Stimulated activated naive CD8-positive, alpha-beta T cell treated with anti-CD3 and anti-CD28 coated beads, Interleukin-15, Interleukin-2, amounts not matched to agents 100 ng/mL and 50 ng/mL, for 24 hours (primary cell): Measurements from ENCODE around the gene IQGAP2.
A peak's percentile ranks its signal among the peaks of the same experiment; 100 is the strongest.

ENCODE experiments used
- H3K27ac Mint-ChIP-seq: one replicate; pipeline ENCODE4 v1.8.0; 2021; ENCODE audit warnings: mild to moderate bottlenecking, mixed read lengths
- H3K27me3 Mint-ChIP-seq: one replicate; pipeline ENCODE4 v1.8.0; 2021; ENCODE audit warnings: mixed read lengths
- H3K36me3 Mint-ChIP-seq: one replicate; pipeline ENCODE4 v1.8.0; 2021; ENCODE audit warnings: low read depth, mixed read lengths
- H3K4me1 Mint-ChIP-seq: one replicate; pipeline ENCODE4 v1.8.0; 2021; ENCODE audit warnings: low read depth, mixed read lengths
- H3K4me3 Mint-ChIP-seq: one replicate; pipeline ENCODE4 v1.8.0; 2021; ENCODE audit warnings: mild to moderate bottlenecking, mixed read lengths
- H3K9me3 Mint-ChIP-seq: one replicate; pipeline ENCODE4 v1.8.0; 2021; ENCODE audit warnings: mixed read lengths

IQGAP2 gene

DNA sequence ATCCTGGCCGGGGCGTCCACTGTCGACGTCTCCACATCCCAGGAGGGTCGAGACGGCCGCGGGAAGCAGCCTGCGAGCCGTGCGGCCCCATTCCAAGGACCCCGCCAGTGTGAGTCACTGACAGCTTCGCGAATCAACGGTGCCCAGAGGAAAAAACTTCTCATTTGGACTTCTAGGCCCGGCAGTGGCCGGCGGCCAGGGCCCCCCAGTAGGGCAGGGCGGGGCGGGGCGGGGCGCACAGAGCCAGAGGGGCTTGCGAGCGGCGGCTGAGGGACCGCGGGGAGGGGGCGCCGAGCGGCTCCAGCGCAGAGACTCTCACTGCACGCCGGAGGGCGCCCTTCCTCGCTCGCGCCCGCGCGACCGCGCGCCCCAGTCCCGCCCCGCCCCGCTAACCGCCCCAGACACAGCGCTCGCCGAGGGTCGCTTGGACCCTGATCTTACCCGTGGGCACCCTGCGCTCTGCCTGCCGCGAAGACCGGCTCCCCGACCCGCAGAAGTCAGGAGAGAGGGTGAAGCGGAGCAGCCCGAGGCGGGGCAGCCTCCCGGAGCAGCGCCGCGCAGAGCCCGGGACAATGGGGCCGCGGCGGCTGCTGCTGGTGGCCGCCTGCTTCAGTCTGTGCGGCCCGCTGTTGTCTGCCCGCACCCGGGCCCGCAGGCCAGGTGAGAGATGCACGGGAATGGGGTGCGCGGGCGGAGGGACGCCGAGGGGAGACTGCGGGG, 312.8 kb downstream of the IQGAP2 start, which contains the start of gene F2R:
Gene F2R, plus strand, starts transcription at position 391 of the 720 bp plus-strand sequence. Its CDS starts 182 bp downstream, at position 573.
- peak within 1 kb of the TSS; percentile 31 for H3K27ac Mint-ChIP-seq
- H3K27me3 Mint-ChIP-seq, result peaks cover 49% of the 10 kb centered on the region
- H3K9me3 Mint-ChIP-seq, result no peaks in the 10 kb centered on the region
- peaks cover 1% of the 10 kb centered on the region for H3K36me3 Mint-ChIP-seq
- peaks cover 39% of the 10 kb centered on the region for H3K4me1 Mint-ChIP-seq
- peak within 1 kb of the TSS; percentile 82 for H3K4me3 Mint-ChIP-seq

GRCh38 chr5:76716456-76717157, 313.5 kb downstream of the IQGAP2 start:
- Mint-ChIP-seq H3K27me3 (peaks cover 49% of the 10 kb centered on the region), H3K27ac (no peak overlapping the region), H3K4me1 (peaks cover 37% of the 10 kb centered on the region), H3K36me3 (no peaks in the 10 kb centered on the region), H3K4me3 (peak overlapping the region; percentile 82), H3K9me3 (no peaks in the 10 kb centered on the region)

DNA sequence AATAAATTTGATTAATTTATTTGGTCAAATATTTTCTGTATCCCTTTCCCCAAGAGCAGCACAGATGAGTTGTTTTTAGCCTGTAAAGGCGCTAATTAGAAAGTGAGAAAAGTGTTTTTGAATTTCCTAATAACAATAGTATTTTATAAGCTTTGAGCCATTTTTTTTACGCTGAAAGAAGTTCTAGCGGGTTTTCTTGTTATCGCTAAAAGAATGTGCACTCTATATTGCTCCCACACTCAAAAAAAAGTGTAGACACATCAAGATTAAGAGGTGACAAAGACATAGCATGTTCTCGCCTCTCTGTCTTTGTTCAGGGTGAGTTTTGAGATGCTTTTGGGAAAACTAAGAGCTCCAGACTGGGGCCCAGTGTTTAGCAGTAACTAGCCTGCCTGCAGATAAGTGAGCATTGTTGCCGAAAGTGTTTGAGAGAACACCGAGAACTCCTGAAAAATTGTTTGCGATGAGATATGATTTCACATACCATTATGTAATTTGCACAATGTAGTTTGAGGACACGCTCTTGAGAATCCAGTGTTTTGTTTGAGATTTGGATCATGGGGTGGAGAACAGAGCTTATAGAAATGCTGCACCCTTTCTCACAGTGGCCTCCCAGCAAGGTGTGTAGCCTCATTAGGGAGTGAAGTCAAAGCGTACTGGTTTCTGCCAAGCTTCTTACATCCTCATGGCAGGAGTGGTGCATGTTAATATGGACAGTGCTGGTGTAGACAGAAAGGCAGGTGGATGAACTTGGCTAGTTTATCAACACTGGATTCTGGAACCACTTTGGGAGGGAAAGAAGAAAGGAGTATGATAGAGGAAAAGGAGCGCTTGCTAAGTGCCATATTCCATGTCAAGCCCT, 314.4 kb downstream of the IQGAP2 start:
- no peaks in the 10 kb centered on the region for H3K36me3 Mint-ChIP-seq
- no peak overlapping the region for H3K27ac Mint-ChIP-seq
- H3K27me3 Mint-ChIP-seq, result peaks cover 49% of the 10 kb centered on the region
- H3K9me3 Mint-ChIP-seq, result no peaks in the 10 kb centered on the region
- H3K4me1 Mint-ChIP-seq, result peaks cover 37% of the 10 kb centered on the region
- H3K4me3 Mint-ChIP-seq, result peak overlapping the region; percentile 82

DNA sequence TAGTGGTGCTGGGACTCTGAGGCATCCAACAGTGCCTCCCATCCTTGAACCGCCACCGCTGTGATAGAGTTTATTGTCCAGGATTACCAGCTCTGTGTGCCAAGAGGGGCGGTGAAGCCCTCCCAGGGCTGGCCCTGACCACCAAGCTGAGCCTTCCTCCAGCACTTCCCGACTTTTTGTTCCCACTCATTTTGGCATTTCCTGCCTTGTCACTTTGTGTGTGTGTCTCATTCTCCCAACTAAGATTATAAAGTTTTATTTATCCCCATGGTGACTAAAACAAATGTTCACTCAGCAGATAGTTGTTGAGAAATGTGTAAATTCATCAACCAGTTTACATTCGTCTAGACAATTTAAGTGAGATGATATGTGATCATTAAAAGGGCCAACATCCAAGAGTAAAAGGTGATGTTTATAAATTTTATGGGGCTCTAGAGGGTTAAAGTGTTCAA, 315.3 kb downstream of the IQGAP2 start:
- H3K27ac Mint-ChIP-seq, result no peak overlapping the region
- peaks cover 37% of the 10 kb centered on the region for H3K4me1 Mint-ChIP-seq
- peaks cover 45% of the 10 kb centered on the region for H3K27me3 Mint-ChIP-seq
- no peak overlapping the region for H3K4me3 Mint-ChIP-seq
- no peaks in the 10 kb centered on the region for H3K9me3 Mint-ChIP-seq
- H3K36me3 Mint-ChIP-seq, result no peaks in the 10 kb centered on the region

DNA sequence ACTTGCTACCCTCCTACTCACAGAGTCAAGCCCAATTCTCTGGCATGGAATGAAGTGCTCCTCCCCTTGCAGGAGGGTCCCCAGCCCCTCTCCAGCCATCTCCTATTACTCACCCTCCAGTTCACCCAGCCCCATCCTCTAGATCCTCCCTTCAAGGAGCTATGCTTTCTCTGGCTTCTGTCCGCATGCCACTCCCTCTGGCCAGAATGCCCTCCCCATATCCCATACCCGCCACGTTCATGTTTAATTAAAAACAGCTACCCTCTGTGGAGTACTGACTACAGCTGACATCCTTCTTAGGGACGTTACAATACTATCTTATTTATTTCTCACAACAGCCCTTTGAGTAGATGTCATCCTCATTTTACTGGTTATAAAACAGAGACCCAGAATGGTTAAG, 315.8 kb downstream of the IQGAP2 start:
- Mint-ChIP-seq H3K9me3 (no peaks in the 10 kb centered on the region), H3K4me3 (no peak overlapping the region), H3K27ac (no peak overlapping the region), H3K27me3 (peaks cover 40% of the 10 kb centered on the region), H3K36me3 (no peaks in the 10 kb centered on the region), H3K4me1 (peaks cover 34% of the 10 kb centered on the region)

DNA sequence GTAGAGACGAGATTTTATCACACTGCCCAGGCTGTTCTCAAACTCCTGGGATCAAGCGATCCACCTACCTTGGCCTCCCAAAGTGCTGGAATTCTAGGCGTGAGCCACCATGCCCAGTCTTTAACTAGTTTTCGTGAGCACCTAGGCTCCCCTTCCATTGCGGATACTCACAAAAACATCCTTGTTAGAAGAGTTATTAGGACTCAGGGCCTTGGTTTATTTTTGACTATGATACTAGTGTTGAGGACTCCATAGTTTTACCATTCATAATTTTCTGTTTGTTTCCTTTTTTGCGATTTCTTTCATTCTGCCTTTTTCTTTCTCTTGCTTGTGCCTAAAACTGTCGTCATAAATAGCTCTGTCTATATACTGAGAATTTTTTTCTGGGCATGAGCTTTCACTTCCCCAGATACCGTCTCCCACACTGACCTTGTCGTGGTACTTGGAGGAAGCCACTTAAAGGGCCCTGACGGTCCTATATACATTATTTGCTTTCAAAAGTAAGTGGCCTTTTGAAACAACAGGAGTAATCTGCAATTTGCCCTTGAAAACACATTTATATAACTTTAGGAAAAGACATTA, 318.0 kb downstream of the IQGAP2 start:
- Mint-ChIP-seq H3K4me1 (peaks cover 17% of the 10 kb centered on the region), H3K27me3 (peaks cover 22% of the 10 kb centered on the region), H3K4me3 (no peak overlapping the region), H3K27ac (no peak overlapping the region), H3K36me3 (no peaks in the 10 kb centered on the region), H3K9me3 (no peaks in the 10 kb centered on the region)

DNA sequence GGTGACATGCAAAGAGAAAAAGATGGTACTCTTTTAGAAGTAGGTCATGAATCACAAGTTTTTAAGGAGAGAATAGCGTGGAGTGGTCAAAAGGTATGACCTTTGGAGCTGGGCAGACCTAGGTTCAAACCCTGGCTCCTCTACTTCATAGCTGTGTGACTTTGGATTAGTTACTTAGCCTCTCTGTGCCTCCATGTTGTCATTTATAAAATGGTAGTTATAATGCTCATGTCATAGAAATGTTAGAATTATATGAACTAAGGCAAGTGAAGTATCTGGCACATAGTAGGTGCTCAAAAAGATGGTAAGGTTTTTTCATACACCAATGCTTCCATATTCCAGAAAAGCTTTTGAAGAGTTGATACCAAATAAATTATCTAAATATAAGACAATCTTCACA, 320.2 kb downstream of the IQGAP2 start:
- Mint-ChIP-seq H3K9me3 (no peaks in the 10 kb centered on the region), H3K4me1 (peaks cover 4% of the 10 kb centered on the region), H3K27ac (no peak overlapping the region), H3K36me3 (no peaks in the 10 kb centered on the region), H3K27me3 (peaks cover 7% of the 10 kb centered on the region), H3K4me3 (no peak overlapping the region)

GRCh38 chr5:76723906-76724305, 320.8 kb downstream of the IQGAP2 start:
- Mint-ChIP-seq H3K4me3 (no peak overlapping the region), H3K36me3 (no peaks in the 10 kb centered on the region), H3K27ac (no peak overlapping the region), H3K4me1 (peaks cover 4% of the 10 kb centered on the region), H3K27me3 (peaks cover under 1% of the 10 kb centered on the region), H3K9me3 (peaks cover under 1% of the 10 kb centered on the region)

DNA sequence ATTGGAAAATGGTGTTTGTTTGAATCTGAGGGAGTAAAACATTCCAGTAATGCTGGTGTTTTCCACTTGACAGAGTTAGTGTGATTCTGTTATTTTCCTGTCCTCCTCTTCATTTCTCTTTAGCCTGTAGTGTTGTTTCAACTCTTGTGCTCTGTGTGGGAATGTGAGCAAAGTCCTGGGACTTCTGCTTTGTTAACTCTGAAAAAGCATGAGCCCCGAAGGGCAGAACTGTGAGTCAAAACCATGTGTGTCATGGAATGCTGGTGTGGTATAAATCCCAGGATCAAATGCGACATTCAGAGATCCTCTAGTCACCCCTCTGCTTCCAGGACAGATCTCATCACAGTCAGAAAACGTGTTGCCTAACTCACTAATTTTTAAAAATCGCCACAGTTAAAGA, 321.8 kb downstream of the IQGAP2 start:
- Mint-ChIP-seq H3K36me3 (peaks cover 10% of the 10 kb centered on the region), H3K4me1 (peaks cover 4% of the 10 kb centered on the region), H3K4me3 (no peak overlapping the region)

DNA sequence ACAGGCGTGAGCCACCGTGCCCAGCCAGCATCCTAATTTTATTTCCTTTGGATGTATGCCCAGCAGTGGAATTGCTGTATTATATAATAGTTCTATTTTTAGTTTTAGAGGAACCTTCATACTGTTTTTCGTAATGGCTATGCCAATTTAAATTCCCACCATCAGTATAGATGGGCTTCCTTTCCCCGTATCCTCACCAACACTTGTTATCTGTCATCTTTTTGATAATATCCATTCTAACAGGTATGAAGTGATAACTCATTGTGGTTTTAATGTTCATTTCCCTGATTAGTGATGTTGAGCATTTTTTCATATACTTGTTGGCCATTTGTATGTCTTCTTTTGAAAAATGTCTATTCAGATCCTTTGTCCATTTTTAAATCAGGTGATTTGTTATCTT, 325.9 kb downstream of the IQGAP2 start:
- Mint-ChIP-seq H3K9me3 (peaks cover 19% of the 10 kb centered on the region), H3K27ac (no peak overlapping the region), H3K36me3 (peaks cover 19% of the 10 kb centered on the region), H3K27me3 (no peaks in the 10 kb centered on the region), H3K4me3 (no peak overlapping the region), H3K4me1 (peaks cover 3% of the 10 kb centered on the region)

More for the DNA sequence above, 321.8 kb downstream of the IQGAP2 start:
- Mint-ChIP-seq H3K27me3 (no peaks in the 10 kb centered on the region), H3K9me3 (peaks cover 10% of the 10 kb centered on the region), H3K27ac (no peak overlapping the region)

DNA sequence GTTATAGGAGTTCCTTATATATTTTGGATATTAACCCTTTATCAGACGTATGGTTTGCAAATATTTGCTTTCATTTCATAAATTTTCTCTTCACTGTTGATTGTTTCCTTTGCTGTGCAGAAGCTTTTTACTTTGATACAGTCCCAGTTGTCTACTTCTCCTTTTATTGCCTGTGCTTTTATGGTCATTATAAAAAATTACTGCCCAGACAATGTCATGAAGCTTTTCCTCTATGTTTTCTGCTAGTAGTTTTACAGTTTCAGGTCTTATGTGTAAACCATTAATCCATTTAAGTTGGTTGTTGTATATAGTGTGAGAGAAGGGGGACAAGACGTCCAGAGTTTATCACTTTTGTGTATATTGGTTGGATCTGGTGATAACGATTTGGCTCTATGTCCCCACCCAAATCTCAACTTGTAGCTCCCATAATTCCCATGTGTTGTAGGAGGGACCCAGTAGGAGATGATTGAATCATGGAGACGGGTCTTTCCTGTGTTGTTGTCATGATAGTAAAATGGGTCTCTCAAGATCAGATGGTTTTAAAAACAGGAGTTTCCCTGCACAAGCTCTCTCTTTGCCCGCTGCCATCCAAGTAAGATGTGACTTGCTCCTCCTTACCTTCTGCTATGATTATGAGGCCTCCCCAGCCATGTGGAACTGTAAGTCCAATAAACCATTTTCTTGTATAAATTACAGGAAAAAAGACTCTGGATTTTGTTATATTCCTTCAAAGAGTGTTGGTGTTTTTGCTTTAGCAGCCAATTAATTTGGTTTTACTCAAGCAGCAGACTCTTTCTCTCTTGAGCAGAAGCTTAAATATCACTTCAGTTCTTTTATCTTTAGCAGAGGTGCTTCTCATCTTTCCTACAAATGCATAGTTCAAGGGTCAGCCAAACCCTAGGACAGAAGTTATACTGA, 326.5 kb downstream of the IQGAP2 start:
- H3K4me1 Mint-ChIP-seq, result peaks cover 3% of the 10 kb centered on the region
- H3K27me3 Mint-ChIP-seq, result no peaks in the 10 kb centered on the region
- H3K9me3 Mint-ChIP-seq, result peaks cover 19% of the 10 kb centered on the region
- H3K4me3 Mint-ChIP-seq, result no peak overlapping the region
- no peak overlapping the region for H3K27ac Mint-ChIP-seq
- H3K36me3 Mint-ChIP-seq, result peaks cover 19% of the 10 kb centered on the region

DNA sequence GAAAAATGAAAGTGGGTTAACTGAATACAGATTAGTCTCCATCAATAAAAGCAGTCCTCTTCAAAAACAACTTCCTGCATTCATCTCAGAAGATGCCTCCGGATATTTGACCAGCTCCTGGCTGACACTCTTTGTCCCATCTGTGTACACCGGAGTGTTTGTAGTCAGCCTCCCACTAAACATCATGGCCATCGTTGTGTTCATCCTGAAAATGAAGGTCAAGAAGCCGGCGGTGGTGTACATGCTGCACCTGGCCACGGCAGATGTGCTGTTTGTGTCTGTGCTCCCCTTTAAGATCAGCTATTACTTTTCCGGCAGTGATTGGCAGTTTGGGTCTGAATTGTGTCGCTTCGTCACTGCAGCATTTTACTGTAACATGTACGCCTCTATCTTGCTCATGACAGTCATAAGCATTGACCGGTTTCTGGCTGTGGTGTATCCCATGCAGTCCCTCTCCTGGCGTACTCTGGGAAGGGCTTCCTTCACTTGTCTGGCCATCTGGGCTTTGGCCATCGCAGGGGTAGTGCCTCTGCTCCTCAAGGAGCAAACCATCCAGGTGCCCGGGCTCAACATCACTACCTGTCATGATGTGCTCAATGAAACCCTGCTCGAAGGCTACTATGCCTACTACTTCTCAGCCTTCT, 329.4 kb downstream of the IQGAP2 start:
- H3K9me3 Mint-ChIP-seq, result peaks cover 19% of the 10 kb centered on the region
- H3K4me1 Mint-ChIP-seq, result peaks cover 19% of the 10 kb centered on the region
- peak overlapping the region; percentile 57 for H3K4me3 Mint-ChIP-seq
- no peaks in the 10 kb centered on the region for H3K27me3 Mint-ChIP-seq
- peaks cover 19% of the 10 kb centered on the region for H3K36me3 Mint-ChIP-seq
- peak overlapping the region; percentile 12 for H3K27ac Mint-ChIP-seq

DNA sequence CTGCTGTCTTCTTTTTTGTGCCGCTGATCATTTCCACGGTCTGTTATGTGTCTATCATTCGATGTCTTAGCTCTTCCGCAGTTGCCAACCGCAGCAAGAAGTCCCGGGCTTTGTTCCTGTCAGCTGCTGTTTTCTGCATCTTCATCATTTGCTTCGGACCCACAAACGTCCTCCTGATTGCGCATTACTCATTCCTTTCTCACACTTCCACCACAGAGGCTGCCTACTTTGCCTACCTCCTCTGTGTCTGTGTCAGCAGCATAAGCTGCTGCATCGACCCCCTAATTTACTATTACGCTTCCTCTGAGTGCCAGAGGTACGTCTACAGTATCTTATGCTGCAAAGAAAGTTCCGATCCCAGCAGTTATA, 329.9 kb downstream of the IQGAP2 start:
- Mint-ChIP-seq H3K36me3 (peaks cover 19% of the 10 kb centered on the region), H3K27ac (peak overlapping the region; percentile 12), H3K4me3 (peak overlapping the region; percentile 57), H3K9me3 (peaks cover 19% of the 10 kb centered on the region), H3K4me1 (peaks cover 24% of the 10 kb centered on the region), H3K27me3 (no peaks in the 10 kb centered on the region)
